GM06990 (cell line): ENCODE data around the gene ACTN1.

Source experiments
- DNase-seq: peaks from one replicate; pipeline ENCODE4 v3.0.0-alpha.2; 2011; ENCODE audit not compliant: insufficient read length; ENCODE audit errors: extremely low read depth
- H3K27me3 ChIP-seq: replicated peaks from 2 replicates; pipeline ENCODE4 v1.6.0; 2011; ENCODE audit warnings: low read length; ENCODE audit not compliant: control insufficient read depth, insufficient read depth
- H3K36me3 ChIP-seq: 2 replicates; pipeline ENCODE4 v1.5.1; 2011; ENCODE audit warnings: low read length; ENCODE audit not compliant: control insufficient read depth, insufficient read depth
- H3K4me3 ChIP-seq: replicated peaks from 2 replicates; pipeline ENCODE4 v1.5.1; 2011; ENCODE audit warnings: low read depth, mild to moderate bottlenecking, control low read depth, low read length
- CTCF ChIP-seq: IDR thresholded peaks from 2 replicates; pipeline ENCODE4 v1.5.1; 2011; ENCODE audit warnings: low read length, control low read depth, mild to moderate bottlenecking, inconsistent platforms; ENCODE audit not compliant: insufficient read depth, poor library complexity, severe bottlenecking

Gene ACTN1

DNA sequence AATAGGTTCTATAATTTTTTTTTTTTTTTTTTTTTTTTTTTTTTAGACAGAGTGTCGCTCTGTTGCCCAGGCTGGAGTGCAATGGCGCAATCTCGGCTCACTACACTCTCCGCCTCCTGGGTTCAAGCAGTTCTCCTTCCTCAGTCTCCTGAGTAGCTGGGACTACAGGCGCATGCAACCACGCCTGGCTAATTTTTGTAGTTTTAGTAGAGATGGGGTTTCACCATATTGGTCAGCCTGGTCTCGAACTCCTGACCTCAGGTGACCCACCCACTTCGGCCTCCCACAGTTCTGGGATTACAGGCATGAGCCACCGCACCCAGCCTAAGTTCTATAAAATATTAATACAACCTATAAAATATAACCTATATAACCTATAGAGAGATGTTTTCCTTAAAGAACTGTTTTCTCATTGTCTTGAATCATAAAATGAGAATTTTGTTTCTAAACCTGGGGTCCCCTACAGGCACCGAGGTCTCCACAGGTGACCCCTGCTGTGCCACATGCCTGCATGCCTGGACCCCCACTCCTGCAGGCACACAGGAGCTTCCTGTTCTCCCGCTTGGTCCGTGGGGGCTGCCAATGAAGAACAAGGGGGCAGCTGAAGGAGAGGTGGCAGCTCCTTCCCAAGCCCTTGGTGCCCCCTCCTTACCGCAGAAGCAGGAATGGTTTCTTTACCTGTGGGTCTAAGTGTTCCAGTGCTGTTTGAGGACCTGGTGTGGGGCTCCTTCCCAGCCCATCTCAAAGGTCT is 115.3 kb downstream of the ACTN1 start:
- Histone ChIP-seq H3K4me3 (no peak overlapping the region), H3K36me3 (no peaks in the 10 kb centered on the region), H3K27me3 (no peaks in the 10 kb centered on the region)
- TF ChIP-seq CTCF = no peak
- DNase-seq = no peak

GRCh38 chr14:68862954-68863594 is 116.0 kb downstream of the ACTN1 start:
- DNase-seq = no peak
- TF ChIP-seq CTCF = peak; percentile 81
- Histone ChIP-seq H3K4me3 (no peak overlapping the region), H3K27me3 (no peaks in the 10 kb centered on the region), H3K36me3 (no peaks in the 10 kb centered on the region)

DNA sequence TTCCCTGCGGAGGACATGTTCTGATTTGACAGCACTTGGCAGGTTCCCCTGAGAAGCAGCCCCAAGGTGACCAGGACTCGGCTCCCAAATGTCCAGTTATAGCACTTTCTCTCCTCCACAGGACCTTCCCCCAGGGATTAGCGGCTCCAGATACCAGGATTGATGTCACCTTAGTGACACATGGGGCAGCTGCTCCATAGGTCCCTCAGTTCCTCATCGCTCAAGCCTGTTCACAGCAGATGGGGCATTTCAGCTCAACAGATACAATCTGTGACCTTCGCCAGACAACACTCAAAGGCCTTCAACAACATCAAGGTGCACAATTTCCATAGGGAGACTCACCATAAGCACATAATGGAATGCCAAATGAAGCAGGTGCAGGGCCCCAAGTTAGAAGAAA is 118.3 kb downstream of the ACTN1 start:
- no peak for DNase-seq
- H3K4me3 ChIP-seq = no peak overlapping the region
- no peak for TF ChIP-seq CTCF
- H3K36me3 ChIP-seq = no peaks in the 10 kb centered on the region
- no peaks in the 10 kb centered on the region for H3K27me3 ChIP-seq

GRCh38 chr14:68857516-68858070 is 121.5 kb downstream of the ACTN1 start:
- no peak for DNase-seq
- Histone ChIP-seq H3K36me3 (no peaks in the 10 kb centered on the region), H3K27me3 (no peaks in the 10 kb centered on the region), H3K4me3 (no peak overlapping the region)
- TF ChIP-seq CTCF = no peak

- Histone ChIP-seq H3K36me3 (no peaks in the 10 kb centered on the region), H3K4me3 (no peak overlapping the region), H3K27me3 (no peaks in the 10 kb centered on the region)
- no peak for TF ChIP-seq CTCF
- DNase-seq = no peak
Observed at GRCh38 chr14:68856572-68856971, 122.5 kb downstream of the ACTN1 start.
